D721Med (cell line): ENCODE data around the gene CDS2.

Experiments
- DNase-seq: peaks from one replicate; pipeline ENCODE4 v3.0.0; 2011; ENCODE audit warnings: low spot score; ENCODE audit not compliant: insufficient read length
- FAIRE-seq: peaks from 2 replicates; lab custom pipeline; 2011; peaks lifted over from hg19 to GRCh38; lab: Jason Lieb, UNC
- CTCF ChIP-seq: IDR thresholded peaks from 2 replicates; pipeline ENCODE4 v1.5.1; 2012; ENCODE audit warnings: mild to moderate bottlenecking, control low read depth; ENCODE audit not compliant: insufficient read depth; ENCODE audit errors: missing control alignments

The CDS2 gene

GRCh38 chr20:5189917-5190316 is 63.1 kb downstream of the CDS2 start:
- no peak for TF ChIP-seq CTCF
- no peak for DNase-seq
- FAIRE-seq, result no peak

GRCh38 chr20:5190444-5190843 is 63.6 kb downstream of the CDS2 start:
- DNase-seq (no peak), FAIRE-seq (no peak)
- TF ChIP-seq CTCF, result no peak

GRCh38 chr20:5191829-5192569 is 65.2 kb downstream of the CDS2 start:
- peak; percentile 88 for TF ChIP-seq CTCF
- peak; percentile 36 for DNase-seq
- FAIRE-seq, result no peak

- TF ChIP-seq CTCF, result no peak
- FAIRE-seq (no peak), DNase-seq (no peak)
Observed at GRCh38 chr20:5192570-5193431, 66.0 kb downstream of the CDS2 start.

- FAIRE-seq (no peak), DNase-seq (no peak)
- no peak for TF ChIP-seq CTCF
Observed at GRCh38 chr20:5195655-5196054, 68.8 kb downstream of the CDS2 start.

GRCh38 chr20:5196149-5196548 is 69.3 kb downstream of the CDS2 start:
- DNase-seq (no peak), FAIRE-seq (no peak)
- TF ChIP-seq CTCF, result no peak

GRCh38 chr20:5197270-5197827 is 70.5 kb downstream of the CDS2 start:
- DNase-seq (no peak), FAIRE-seq (no peak)
- no peak for TF ChIP-seq CTCF
